Loucy (cell line): ENCODE data around the gene UBAC2.

Experiments
- H2AFZ ChIP-seq: fragments of 200-600 bp; sonication (generic); 2 replicates; pipeline ENCODE4 v1.6.0; 2016; ENCODE audit warnings: antibody characterized with exemption, mild to moderate bottlenecking, low read length, moderate library complexity
- H3F3A ChIP-seq: fragments of 200-600 bp; 2 replicates; pipeline ENCODE4 v1.6.0; 2016; ENCODE audit warnings: antibody characterized with exemption, low read depth, mild to moderate bottlenecking
- H3K27me3 ChIP-seq: fragments of 200-600 bp; sonication (generic); 2 replicates; pipeline ENCODE4 v1.6.1; 2014; ENCODE audit warnings: low read length, mild to moderate bottlenecking; ENCODE audit not compliant: insufficient read depth, poor library complexity, severe bottlenecking
- H3K36me3 ChIP-seq: fragments of 200-600 bp; sonication (generic); 2 replicates; pipeline ENCODE4 v1.6.1; 2016; ENCODE audit warnings: low read length; ENCODE audit not compliant: insufficient read depth
- H3K4me1 ChIP-seq: fragments of 200-600 bp; sonication (generic); 2 replicates; pipeline ENCODE4 v1.5.1; 2014; ENCODE audit warnings: low read length, mild to moderate bottlenecking; ENCODE audit not compliant: insufficient read depth, poor library complexity, severe bottlenecking
- H3K4me2 ChIP-seq: fragments of 200-600 bp; sonication (generic); 2 replicates; pipeline ENCODE4 v1.6.0; 2014; ENCODE audit warnings: antibody characterized with exemption, low read length, low read depth, mild to moderate bottlenecking; ENCODE audit not compliant: poor library complexity, severe bottlenecking
- H3K4me3 ChIP-seq: fragments of 200-600 bp; sonication (generic); 2 replicates; pipeline ENCODE4 v1.5.1; 2014; ENCODE audit warnings: low read length, mild to moderate bottlenecking, mixed read lengths; ENCODE audit not compliant: poor library complexity, severe bottlenecking
- H3K79me2 ChIP-seq: fragments of 200-600 bp; sonication (generic); 2 replicates; pipeline ENCODE4 v1.6.1; 2014; ENCODE audit warnings: low read length; ENCODE audit not compliant: insufficient read depth
- H3K9ac ChIP-seq: fragments of 200-600 bp; sonication (generic); 2 replicates; pipeline ENCODE4 v1.6.0; 2014; ENCODE audit warnings: mild to moderate bottlenecking, low read depth, low read length, moderate library complexity; ENCODE audit not compliant: poor library complexity, severe bottlenecking
- H3K9me2 ChIP-seq: fragments of 200-600 bp; sonication (generic); replicated peaks from 2 replicates; pipeline ENCODE4 v1.6.1; 2016; ENCODE audit warnings: low read depth, low read length, mixed read lengths
- H3K9me3 ChIP-seq: fragments of 200-600 bp; sonication (generic); 2 replicates; pipeline ENCODE4 v1.6.1; 2014; ENCODE audit warnings: mild to moderate bottlenecking, antibody characterized with exemption, low read length, low read depth; ENCODE audit not compliant: insufficient read depth
- H4K20me1 ChIP-seq: fragments of 200-600 bp; sonication (generic); 2 replicates; pipeline ENCODE4 v1.6.0; 2014; ENCODE audit warnings: antibody characterized with exemption, low read length, mild to moderate bottlenecking; ENCODE audit not compliant: insufficient read depth, poor library complexity, severe bottlenecking
- CTCF ChIP-seq: fragments of 200-600 bp; sonication (generic); conservative IDR thresholded peaks from 2 replicates; pipeline ENCODE4 v1.5.1; 2014; ENCODE audit warnings: mild to moderate bottlenecking, antibody characterized with exemption, low read length
- EZH2phosphoT487 ChIP-seq: fragments of 200-600 bp; IDR thresholded peaks from 2 replicates; pipeline ENCODE4 v1.6.1; 2018; ENCODE audit warnings: antibody characterized with exemption, mild to moderate bottlenecking, moderate library complexity, borderline replicate concordance

UBAC2 gene

GRCh38 chr13:99305158-99305557 lies 104.5 kb downstream of the UBAC2 start:
- H3K4me3 ChIP-seq, result no peak overlapping the region
- no peaks in the 10 kb centered on the region for H3K27me3 ChIP-seq
- H2AFZ ChIP-seq, result no peak overlapping the region
- no peak overlapping the region for H3K9ac ChIP-seq
- no peaks in the 10 kb centered on the region for H4K20me1 ChIP-seq
- no peak for TF ChIP-seq EZH2phosphoT487
- H3K9me2 ChIP-seq, result no peaks in the 10 kb centered on the region
- H3K4me2 ChIP-seq, result no peak overlapping the region
- no peaks in the 10 kb centered on the region; the same call in 1 of the 2 replicates for H3F3A ChIP-seq
- H3K79me2 ChIP-seq, result peaks cover 36% of the 10 kb centered on the region; the same call in 1 of the 2 replicates
- H3K36me3 ChIP-seq, result peaks cover 26% of the 10 kb centered on the region
- peaks cover 22% of the 10 kb centered on the region for H3K4me1 ChIP-seq
- no peaks in the 10 kb centered on the region for H3K9me3 ChIP-seq

- no peaks in the 10 kb centered on the region; the same call in 1 of the 2 replicates for H3F3A ChIP-seq
- H3K9ac ChIP-seq, result no peak overlapping the region
- no peak overlapping the region for H2AFZ ChIP-seq
- H3K36me3 ChIP-seq, result peaks cover 27% of the 10 kb centered on the region
- no peaks in the 10 kb centered on the region for H3K9me2 ChIP-seq
- H3K79me2 ChIP-seq, result peaks cover 37% of the 10 kb centered on the region; the same call in 1 of the 2 replicates
- H3K4me2 ChIP-seq, result no peak overlapping the region
- no peaks in the 10 kb centered on the region for H4K20me1 ChIP-seq
- TF ChIP-seq EZH2phosphoT487 (no peak), CTCF (no peak)
- H3K4me3 ChIP-seq, result no peak overlapping the region
- H3K9me3 ChIP-seq, result no peaks in the 10 kb centered on the region
- H3K4me1 ChIP-seq, result peaks cover 22% of the 10 kb centered on the region
- no peaks in the 10 kb centered on the region for H3K27me3 ChIP-seq
Observed at GRCh38 chr13:99305566-99305965, 104.9 kb downstream of the UBAC2 start.

- H4K20me1 ChIP-seq, result no peaks in the 10 kb centered on the region
- H3K9me3 ChIP-seq, result no peaks in the 10 kb centered on the region
- no peaks in the 10 kb centered on the region; the same call in 1 of the 2 replicates for H3F3A ChIP-seq
- H3K9me2 ChIP-seq, result no peaks in the 10 kb centered on the region
- H3K27me3 ChIP-seq, result no peaks in the 10 kb centered on the region
- peak within 1 kb of the TSS; percentile 52 for H3K9ac ChIP-seq
- peaks cover 51% of the 10 kb centered on the region; the same call in 1 of the 2 replicates for H3K79me2 ChIP-seq
- H3K4me1 ChIP-seq, result peaks cover 22% of the 10 kb centered on the region
- no peak for TF ChIP-seq EZH2phosphoT487
- no peak for TF ChIP-seq CTCF
- peaks cover 30% of the 10 kb centered on the region for H3K36me3 ChIP-seq
- no peak within 1 kb of the TSS for H2AFZ ChIP-seq
- H3K4me2 ChIP-seq, result peak within 1 kb of the TSS; percentile 61
- peak within 1 kb of the TSS; percentile 34 for H3K4me3 ChIP-seq
Observed at GRCh38 chr13:99307247-99307646, 106.6 kb downstream of the UBAC2 start, which contains the start of gene GPR183. GPR183 (minus strand) TSS chr13:99307399; CDS start chr13:99296145, 11,254 bp downstream.
